ENCODE measurements around the gene DMWD. TPM values are rescaled to one million over a fixed set of nuclear protein-coding genes. Genes with fewer than 3 reads are reported as not detected.

DMWD gene
- total RNA-seq, 1 donor from 2014 or later = 66.0 TPM

GRCh38 chr19:45786533-45786894, 6.1 kb downstream of the DMWD start:
- DNase-seq (ENCODE audit: low spot score) = no peak

- no peak for DNase-seq (ENCODE audit: low spot score)
These were observed 6.7 kb downstream of the DMWD start for GRCh38 chr19:45785781-45786532.

- no peak for DNase-seq (ENCODE audit: low spot score)
These were observed 7.5 kb downstream of the DMWD start for GRCh38 chr19:45785097-45785496.

- DNase-seq (ENCODE audit: low spot score) = no peak
These were observed 8.5 kb downstream of the DMWD start for GRCh38 chr19:45784096-45784495.

GRCh38 chr19:45782820-45783785, 9.5 kb downstream of the DMWD start:
- DNase-seq (ENCODE audit: low spot score) = peak; percentile 57

GRCh38 chr19:45782162-45782691, 10.4 kb downstream of the DMWD start, which contains the start of gene DMPK:
Gene DMPK, minus strand, starts transcription at chr19:45782490. Its CDS starts 138 bp downstream, at chr19:45782352.
- DNase-seq (ENCODE audit: low spot score) = no peak

- no peak for DNase-seq (ENCODE audit: low spot score)
These were observed 11.2 kb downstream of the DMWD start for GRCh38 chr19:45781214-45782161.

GRCh38 chr19:45780448-45781213, 12.0 kb downstream of the DMWD start:
- no peak for DNase-seq (ENCODE audit: low spot score)

- no peak for DNase-seq (ENCODE audit: low spot score)
These were observed 12.5 kb downstream of the DMWD start for GRCh38 chr19:45780146-45780447.

- peak; percentile 88 for DNase-seq (ENCODE audit: low spot score)
These were observed 13.2 kb downstream of the DMWD start for GRCh38 chr19:45779231-45780145.

GRCh38 chr19:45778010-45778661, 14.5 kb downstream of the DMWD start:
- no peak for DNase-seq (ENCODE audit: low spot score)

GRCh38 chr19:45777395-45777961, 15.2 kb downstream of the DMWD start:
- no peak for DNase-seq (ENCODE audit: low spot score)

GRCh38 chr19:45774765-45775164, 17.9 kb downstream of the DMWD start:
- no peak for DNase-seq (ENCODE audit: low spot score)

- DNase-seq (ENCODE audit: low spot score) = no peak
These were observed 19.3 kb downstream of the DMWD start for GRCh38 chr19:45773384-45773783.

GRCh38 chr19:45772912-45773311, 19.7 kb downstream of the DMWD start:
- no peak for DNase-seq (ENCODE audit: low spot score)

GRCh38 chr19:45772130-45772840, 20.4 kb downstream of the DMWD start:
- no peak for DNase-seq (ENCODE audit: low spot score)

GRCh38 chr19:45771311-45771933, 21.2 kb downstream of the DMWD start:
- DNase-seq (ENCODE audit: low spot score) = no peak
